Activated T-cell treated with anti-CD3 and anti-CD28 coated beads, Interleukin-2, amount 50 U/mL, for 4 hours (primary cell): ENCODE data around the gene RBM24. TPM values are rescaled to one million over a fixed set of nuclear protein-coding genes. Genes with fewer than 3 reads are reported as not detected.

Experiments used
- ATAC-seq, 2 donors: fragments of 200-7000 bp; cut with Tn5 transposase; one replicate each; pipeline ENCODE4 v1.10.0; 2021
- DNase-seq: peaks from one replicate; pipeline ENCODE4 v3.0.0-alpha.2; 2020
- H3K27me3 Mint-ChIP-seq: one replicate; pipeline ENCODE4 v1.8.0; 2021; ENCODE audit warnings: low read depth, mixed read lengths
- H3K36me3 Mint-ChIP-seq: one replicate; pipeline ENCODE4 v1.8.0; 2022; ENCODE audit warnings: mixed read lengths; ENCODE audit not compliant: insufficient read depth
- H3K4me1 Mint-ChIP-seq: one replicate; pipeline ENCODE4 v1.8.0; 2021; ENCODE audit warnings: low read depth, mixed read lengths
- H3K4me3 Mint-ChIP-seq: one replicate; pipeline ENCODE4 v1.8.0; 2021; ENCODE audit warnings: mild to moderate bottlenecking, moderate library complexity, mixed read lengths
- H3K9me3 Mint-ChIP-seq: one replicate; pipeline ENCODE4 v1.8.0; 2021; ENCODE audit warnings: mixed read lengths
- total RNA-seq, 3 donors: library from RNA; stranded (reverse); gene quantifications; one replicate each; pipeline ENCODE4 v1.2.1, GENCODE V29; 2021

RBM24 gene
- total RNA-seq, 3 donors from 2014 or later: not detected

DNA sequence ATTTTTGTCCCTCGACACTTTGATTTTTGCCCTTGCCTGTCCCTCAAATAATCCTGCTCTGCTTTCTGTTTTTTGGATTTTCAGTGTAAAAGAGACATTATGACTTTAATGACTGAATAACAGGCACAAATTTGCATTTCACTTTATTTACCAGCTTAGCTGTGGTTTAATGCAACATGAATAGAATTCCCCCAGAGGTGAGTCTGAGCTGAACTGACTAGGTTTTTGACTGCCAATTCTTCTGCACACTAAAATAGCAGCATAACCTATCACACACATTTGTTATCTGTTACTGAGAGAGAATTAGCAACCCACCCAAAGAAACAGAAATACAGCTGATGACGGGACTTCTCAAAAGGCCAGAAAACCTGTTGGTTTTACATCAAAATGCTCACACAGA lies 3.9 kb upstream of the RBM24 start:
- H3K4me3 Mint-ChIP-seq: no peak overlapping the region
- H3K27me3 Mint-ChIP-seq: peaks cover 57% of the 10 kb centered on the region
- H3K9me3 Mint-ChIP-seq: no peaks in the 10 kb centered on the region
- DNase-seq (no peak), ATAC-seq (no peak)
- H3K4me1 Mint-ChIP-seq: peaks cover 10% of the 10 kb centered on the region
- H3K36me3 Mint-ChIP-seq: no peaks in the 10 kb centered on the region

DNA sequence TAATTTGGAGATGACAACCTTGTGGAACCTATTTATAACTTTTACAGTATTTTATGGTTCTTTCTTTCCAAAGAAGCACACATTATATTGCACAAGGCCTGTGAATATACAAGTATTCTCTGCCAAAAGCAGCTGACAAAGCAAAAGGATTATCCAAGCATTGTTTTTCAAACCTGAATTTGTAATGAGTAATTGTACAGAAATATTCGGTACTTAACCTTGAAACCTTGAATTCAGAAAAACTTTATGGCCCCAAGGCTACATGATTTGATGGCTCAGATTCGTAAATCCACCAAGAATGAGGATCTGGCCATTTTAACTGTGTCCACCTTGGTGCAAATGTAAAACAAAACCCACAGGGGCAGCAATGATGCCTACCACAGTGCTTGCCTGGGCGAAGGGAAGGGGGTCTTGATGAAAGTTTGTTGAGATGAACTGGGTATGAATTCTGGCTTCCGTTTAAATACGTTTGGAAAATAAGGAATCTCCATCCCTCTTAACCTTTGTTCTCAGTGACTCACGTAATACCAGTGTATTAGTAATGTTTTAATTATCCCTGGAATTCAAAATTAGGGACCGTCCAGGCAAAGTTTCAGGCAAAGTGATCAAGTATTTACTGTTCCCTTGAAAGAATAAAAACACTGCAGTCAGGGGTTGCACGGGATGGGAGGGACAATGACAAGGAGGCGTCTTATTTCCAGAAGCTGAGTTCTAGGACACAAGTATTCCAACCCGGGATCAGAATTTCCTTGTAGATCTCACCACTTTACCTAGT lies 2.7 kb upstream of the RBM24 start:
- no peak overlapping the region for H3K4me3 Mint-ChIP-seq
- peaks cover 10% of the 10 kb centered on the region for H3K4me1 Mint-ChIP-seq
- peaks cover 65% of the 10 kb centered on the region for H3K27me3 Mint-ChIP-seq
- H3K9me3 Mint-ChIP-seq: no peaks in the 10 kb centered on the region
- H3K36me3 Mint-ChIP-seq: no peaks in the 10 kb centered on the region
- ATAC-seq: no peak
- no peak for DNase-seq

DNA sequence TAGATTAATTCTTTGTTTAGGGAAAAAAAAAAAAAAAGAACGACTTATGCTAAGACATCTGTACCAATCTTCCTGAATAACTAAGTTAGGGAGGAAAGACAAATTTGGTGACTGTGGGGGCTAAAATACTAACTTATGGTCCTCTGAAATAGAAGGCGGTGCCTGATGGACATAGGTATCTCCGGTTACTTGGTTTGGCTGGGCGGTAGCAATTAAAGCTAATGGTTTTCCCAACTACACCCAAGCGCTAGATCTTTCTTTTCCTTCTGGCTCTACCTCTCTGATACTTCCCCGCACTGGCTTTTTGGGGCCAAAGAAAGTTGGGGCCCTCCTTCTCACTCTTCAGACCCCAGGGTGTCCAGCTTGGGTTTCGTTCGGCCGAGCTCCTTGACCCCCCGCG lies 1.0 kb upstream of the RBM24 start:
- ATAC-seq: no peak

DNA sequence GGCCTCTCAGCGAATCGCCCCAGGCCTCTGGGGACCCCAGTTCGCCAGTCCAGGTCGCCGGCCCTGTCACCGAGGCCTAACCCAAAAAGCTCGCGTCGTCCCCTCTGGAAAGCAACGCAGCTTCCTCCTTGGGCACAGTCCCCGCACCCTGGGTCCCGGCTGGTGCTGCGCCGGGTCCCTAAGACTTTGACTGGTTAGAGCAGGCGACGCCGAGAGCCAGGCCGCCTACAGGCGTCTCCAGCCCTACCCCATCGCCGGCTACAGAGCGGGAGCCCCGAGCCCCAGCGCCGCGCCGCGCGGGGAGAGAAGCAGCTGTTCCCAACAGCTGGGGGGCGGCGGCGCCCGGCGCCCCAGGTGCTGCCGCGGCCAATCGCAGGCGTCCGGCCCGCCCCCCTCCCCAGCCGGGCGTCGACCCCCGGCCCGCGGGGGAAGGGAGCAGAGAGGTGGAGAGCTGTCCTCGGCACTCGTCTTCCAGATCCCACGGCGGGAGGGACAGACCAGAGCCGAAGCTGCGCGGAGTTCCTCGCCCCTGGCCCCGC lies 540 bp upstream of the RBM24 start:
- peaks cover 64% of the 10 kb centered on the region for H3K27me3 Mint-ChIP-seq
- DNase-seq: no peak
- peak overlapping the region; percentile 56 for H3K4me3 Mint-ChIP-seq

More for the DNA sequence above, 1.0 kb upstream of the RBM24 start:
- H3K4me1 Mint-ChIP-seq: peaks cover 10% of the 10 kb centered on the region
- H3K4me3 Mint-ChIP-seq: no peak overlapping the region
- H3K36me3 Mint-ChIP-seq: no peaks in the 10 kb centered on the region
- no peak for DNase-seq
- no peaks in the 10 kb centered on the region for H3K9me3 Mint-ChIP-seq
- peaks cover 63% of the 10 kb centered on the region for H3K27me3 Mint-ChIP-seq

DNA sequence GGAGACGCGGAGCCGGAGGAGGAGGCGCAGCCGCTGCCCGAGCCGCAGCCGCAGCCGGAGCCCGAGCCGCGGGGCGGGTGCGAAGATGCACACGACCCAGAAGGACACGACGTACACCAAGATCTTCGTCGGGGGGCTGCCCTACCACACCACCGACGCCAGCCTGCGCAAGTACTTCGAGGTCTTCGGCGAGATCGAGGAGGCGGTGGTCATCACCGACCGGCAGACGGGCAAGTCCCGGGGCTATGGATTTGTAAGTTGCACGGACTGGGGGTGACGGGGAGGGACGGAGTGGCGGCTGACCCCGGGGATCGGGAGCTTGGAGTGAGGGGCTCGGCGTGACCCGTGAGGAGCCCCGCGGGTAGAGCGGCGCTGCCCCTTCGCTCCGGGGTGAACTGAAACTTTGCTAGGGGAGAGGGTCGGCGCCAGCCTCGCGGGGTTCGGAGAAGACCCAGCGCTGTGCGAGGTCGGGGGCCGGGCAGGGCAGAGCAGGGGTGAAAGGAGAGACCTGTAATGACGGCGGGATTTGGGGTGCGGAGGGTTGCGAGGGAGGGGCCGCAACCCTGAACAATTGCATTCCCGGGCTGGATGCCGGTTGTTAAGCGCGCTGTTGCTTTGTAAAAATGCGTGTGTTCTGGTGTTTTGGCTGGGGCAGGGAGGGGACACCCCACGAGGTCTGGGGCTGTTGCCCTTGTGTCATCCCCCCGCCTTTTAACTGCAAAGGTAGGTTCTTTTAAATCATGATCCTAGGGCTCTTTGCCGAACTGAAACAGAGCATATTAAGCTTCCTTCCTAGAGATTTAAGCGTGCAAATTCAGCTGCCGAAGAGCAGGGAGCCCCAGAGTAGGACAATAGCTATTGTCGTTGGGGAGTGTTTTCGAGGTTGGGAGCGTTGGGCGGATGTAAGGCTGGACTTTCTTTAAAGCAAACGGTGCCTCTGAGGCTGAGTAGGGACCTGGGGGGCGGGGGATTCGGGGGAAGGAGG lies 628 bp downstream of the RBM24 start:
- peak overlapping the region; percentile 72 for H3K4me3 Mint-ChIP-seq
- H3K9me3 Mint-ChIP-seq: no peaks in the 10 kb centered on the region
- peaks cover 64% of the 10 kb centered on the region for H3K27me3 Mint-ChIP-seq
- no peak for DNase-seq
- H3K4me1 Mint-ChIP-seq: peaks cover 10% of the 10 kb centered on the region
- no peaks in the 10 kb centered on the region for H3K36me3 Mint-ChIP-seq
- peak; percentile 29 to 36 for ATAC-seq

More for the DNA sequence above, 540 bp upstream of the RBM24 start:
- Mint-ChIP-seq H3K4me1 (peaks cover 10% of the 10 kb centered on the region), H3K36me3 (no peaks in the 10 kb centered on the region), H3K9me3 (no peaks in the 10 kb centered on the region)
- peak; percentile 47 to 62 for ATAC-seq

DNA sequence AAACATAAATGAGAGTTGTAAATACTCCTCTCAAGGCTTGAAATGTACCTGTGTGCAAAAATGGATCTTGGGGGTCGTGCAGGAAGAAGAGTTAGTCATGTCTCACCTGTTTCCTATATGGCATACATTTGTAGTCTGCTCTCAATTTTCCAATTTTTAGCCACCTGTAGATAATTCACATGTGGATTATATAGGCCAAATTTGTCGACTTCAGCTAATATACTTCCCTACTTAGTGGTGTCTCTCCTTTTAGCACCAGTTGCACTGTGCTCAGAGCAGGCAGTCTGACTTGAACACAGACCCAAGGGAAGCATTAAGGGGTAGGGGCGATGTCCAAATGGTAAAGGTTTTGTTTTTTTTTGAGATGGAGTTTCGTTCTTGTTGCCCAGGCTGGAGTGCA lies 1.9 kb downstream of the RBM24 start:
- Mint-ChIP-seq H3K27me3 (peaks cover 56% of the 10 kb centered on the region), H3K9me3 (no peaks in the 10 kb centered on the region), H3K4me3 (no peak overlapping the region), H3K4me1 (peaks cover 10% of the 10 kb centered on the region), H3K36me3 (no peaks in the 10 kb centered on the region)
- DNase-seq (no peak), ATAC-seq (no peak)

DNA sequence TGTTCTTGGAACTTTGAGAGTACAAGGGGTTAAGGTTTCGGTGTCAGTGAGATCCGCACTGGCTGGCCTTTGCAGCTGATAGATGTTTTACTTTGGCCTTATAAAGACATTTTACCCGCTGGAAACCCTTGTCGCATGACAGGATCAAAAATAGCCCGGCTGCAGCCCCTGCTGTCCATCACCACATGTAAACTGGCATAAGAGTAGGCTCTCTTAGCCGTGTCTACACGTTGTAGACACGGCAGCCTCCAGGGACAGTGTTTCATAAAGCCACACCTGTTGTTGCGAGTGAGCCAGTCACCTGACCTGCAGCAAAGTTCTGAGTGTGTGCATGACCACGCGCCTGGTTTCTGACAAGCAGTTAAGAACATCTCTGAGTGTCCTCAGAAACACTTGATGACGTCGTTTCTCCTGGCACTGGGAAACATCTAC lies 8.5 kb downstream of the RBM24 start:
- Mint-ChIP-seq H3K9me3 (no peaks in the 10 kb centered on the region), H3K27me3 (peaks cover 17% of the 10 kb centered on the region), H3K4me1 (no peaks in the 10 kb centered on the region), H3K36me3 (no peaks in the 10 kb centered on the region), H3K4me3 (no peak overlapping the region)
- no peak for ATAC-seq
- DNase-seq: no peak

DNA sequence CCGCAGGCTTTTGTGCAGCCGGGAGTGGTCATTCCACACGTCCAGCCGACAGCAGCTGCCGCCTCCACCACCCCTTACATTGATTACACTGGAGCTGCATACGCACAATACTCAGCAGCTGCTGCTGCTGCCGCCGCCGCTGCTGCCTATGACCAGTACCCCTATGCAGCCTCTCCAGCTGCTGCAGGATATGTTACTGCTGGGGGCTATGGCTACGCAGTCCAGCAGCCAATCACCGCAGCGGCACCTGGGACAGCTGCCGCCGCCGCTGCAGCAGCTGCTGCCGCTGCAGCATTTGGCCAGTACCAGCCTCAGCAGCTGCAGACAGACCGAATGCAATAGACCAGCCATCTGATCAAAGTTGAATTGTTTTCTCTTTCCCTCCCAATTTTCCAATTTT lies 10.6 kb downstream of the RBM24 start:
- ATAC-seq (no peak), DNase-seq (no peak)
- H3K27me3 Mint-ChIP-seq: peaks cover 8% of the 10 kb centered on the region
- no peaks in the 10 kb centered on the region for H3K4me1 Mint-ChIP-seq
- H3K4me3 Mint-ChIP-seq: no peak overlapping the region
- no peaks in the 10 kb centered on the region for H3K36me3 Mint-ChIP-seq
- H3K9me3 Mint-ChIP-seq: no peaks in the 10 kb centered on the region

DNA sequence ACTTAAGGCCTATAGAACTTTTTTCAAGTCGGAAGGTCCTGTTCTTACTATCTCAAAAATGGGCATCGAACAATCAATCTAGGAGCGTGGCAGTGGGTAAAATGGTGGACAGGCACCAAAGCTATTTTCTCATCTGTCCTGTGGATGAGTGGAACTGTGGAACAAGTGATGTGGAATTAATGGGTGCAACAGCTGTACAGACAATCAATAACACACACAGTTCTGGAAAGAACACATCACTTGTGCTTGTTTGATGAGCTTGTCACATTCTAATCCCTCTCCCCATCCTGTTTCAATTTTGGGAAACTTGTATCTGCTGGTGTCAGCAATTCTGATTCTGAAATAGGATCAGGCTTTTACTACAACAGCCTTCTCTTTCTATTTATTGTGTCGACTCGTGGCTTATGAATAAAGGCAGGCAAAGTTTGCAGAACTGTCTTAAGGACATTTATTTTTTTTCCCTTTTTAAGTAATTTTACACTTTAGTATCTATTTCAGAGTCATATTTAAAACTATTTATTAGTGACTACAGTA lies 11.5 kb downstream of the RBM24 start:
- H3K4me3 Mint-ChIP-seq: no peak overlapping the region
- no peaks in the 10 kb centered on the region for H3K36me3 Mint-ChIP-seq
- H3K27me3 Mint-ChIP-seq: peaks cover 13% of the 10 kb centered on the region
- H3K9me3 Mint-ChIP-seq: no peaks in the 10 kb centered on the region
- DNase-seq (no peak), ATAC-seq (no peak)
- H3K4me1 Mint-ChIP-seq: no peaks in the 10 kb centered on the region

DNA sequence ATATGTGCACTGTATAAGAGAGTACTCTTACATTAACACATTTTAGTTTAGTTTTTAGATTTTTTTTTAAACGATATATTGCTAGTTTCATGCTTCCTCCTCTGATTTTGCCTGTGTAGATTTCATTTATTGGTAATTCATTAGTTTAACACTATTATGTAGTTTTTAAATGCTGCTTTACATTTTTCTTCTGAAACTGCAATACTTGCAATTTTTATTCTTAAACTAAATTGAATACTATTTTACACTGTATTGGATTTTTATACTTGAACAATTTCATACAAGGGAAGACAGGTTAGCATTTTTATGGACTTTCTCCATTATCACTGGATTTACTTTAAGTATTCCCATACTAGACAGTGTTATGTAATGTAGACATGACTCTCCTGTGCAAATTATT lies 12.2 kb downstream of the RBM24 start:
- Mint-ChIP-seq H3K9me3 (no peaks in the 10 kb centered on the region), H3K36me3 (no peaks in the 10 kb centered on the region), H3K27me3 (peaks cover 10% of the 10 kb centered on the region), H3K4me3 (no peak overlapping the region), H3K4me1 (no peaks in the 10 kb centered on the region)
- ATAC-seq (no peak), DNase-seq (no peak)

DNA sequence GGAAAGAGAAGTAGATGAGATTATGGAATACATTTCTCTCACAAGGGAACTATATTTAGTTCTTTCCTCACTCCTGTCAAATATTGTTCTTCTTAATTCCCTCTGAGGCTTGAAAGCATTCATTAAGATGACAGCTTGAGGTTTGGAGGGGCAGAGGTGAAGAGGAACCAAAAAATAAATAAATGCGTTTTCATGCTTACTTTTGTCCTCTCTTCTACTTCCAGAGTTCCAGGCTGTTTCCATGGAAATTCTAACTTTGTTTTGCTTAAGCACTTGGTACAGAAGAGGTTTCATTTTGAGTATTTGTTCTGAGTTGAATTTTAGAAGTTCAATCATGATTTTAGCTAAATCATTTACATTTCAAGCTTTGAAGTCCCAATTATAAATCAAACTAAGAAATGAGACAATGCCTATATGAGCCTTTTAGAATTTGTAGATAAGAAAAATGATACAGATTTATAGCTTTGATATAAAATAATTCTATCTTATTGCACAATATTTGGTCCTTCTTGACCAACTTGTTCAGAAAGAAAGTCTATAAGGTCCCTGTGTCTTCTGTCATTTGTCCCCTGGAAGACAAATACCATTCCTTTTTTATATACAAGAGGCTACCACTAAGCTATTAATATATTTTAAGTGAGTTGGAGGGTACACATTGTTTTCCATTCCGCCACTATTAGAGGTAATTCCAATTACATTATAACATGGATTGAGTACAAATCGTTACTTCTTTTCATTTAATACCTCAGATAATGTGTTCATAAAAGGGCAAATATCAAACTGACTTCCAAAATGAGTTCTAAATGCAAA lies 16.3 kb downstream of the RBM24 start:
- no peaks in the 10 kb centered on the region for H3K36me3 Mint-ChIP-seq
- H3K4me3 Mint-ChIP-seq: no peak overlapping the region
- H3K9me3 Mint-ChIP-seq: no peaks in the 10 kb centered on the region
- ATAC-seq (no peak), DNase-seq (no peak)
- no peaks in the 10 kb centered on the region for H3K4me1 Mint-ChIP-seq
- H3K27me3 Mint-ChIP-seq: peaks cover 12% of the 10 kb centered on the region

DNA sequence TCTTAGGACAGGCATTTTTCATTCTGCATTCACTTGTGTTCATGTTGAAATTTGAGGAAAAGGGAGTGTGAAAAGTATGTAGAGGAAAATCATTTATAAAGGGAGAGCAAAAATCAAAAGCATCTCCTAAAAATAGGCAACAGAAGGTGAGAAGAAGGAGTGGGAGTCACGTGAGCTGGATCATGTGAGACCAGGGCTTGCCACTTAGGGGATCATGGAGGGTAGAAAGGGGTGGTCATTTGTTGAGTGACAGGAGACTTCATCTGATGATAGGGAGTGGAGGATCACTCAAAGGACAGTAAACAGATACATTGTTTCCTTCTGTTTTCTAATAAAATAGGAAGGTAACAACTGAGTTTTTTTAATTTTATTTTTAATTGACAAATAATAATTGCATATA lies 17.1 kb downstream of the RBM24 start:
- ATAC-seq: no peak
- no peak overlapping the region for H3K4me3 Mint-ChIP-seq
- no peaks in the 10 kb centered on the region for H3K9me3 Mint-ChIP-seq
- DNase-seq: no peak
- peaks cover 14% of the 10 kb centered on the region for H3K27me3 Mint-ChIP-seq
- no peaks in the 10 kb centered on the region for H3K36me3 Mint-ChIP-seq
- H3K4me1 Mint-ChIP-seq: no peaks in the 10 kb centered on the region

DNA sequence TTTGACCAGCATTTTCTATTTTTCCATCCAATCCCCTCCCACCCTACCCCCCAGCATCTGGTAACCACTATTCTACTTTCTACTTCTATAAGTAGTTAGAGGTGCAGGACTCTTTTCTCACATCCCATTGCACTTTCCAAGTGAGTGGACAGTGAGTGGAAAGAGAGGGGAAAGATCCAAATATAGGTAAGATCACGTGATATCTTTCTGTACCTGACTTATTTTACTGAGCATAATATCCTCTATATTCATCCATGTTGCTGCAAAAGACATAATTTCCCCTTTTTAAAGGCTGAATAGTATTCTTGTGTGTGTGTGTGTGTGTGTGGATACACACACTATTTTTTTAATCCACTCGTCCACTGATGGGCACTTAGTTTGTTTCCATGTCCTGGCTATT lies 18.1 kb downstream of the RBM24 start:
- ATAC-seq: no peak
- Mint-ChIP-seq H3K4me1 (no peaks in the 10 kb centered on the region), H3K36me3 (no peaks in the 10 kb centered on the region), H3K9me3 (no peaks in the 10 kb centered on the region), H3K27me3 (peaks cover 16% of the 10 kb centered on the region), H3K4me3 (no peak overlapping the region)
- no peak for DNase-seq

DNA sequence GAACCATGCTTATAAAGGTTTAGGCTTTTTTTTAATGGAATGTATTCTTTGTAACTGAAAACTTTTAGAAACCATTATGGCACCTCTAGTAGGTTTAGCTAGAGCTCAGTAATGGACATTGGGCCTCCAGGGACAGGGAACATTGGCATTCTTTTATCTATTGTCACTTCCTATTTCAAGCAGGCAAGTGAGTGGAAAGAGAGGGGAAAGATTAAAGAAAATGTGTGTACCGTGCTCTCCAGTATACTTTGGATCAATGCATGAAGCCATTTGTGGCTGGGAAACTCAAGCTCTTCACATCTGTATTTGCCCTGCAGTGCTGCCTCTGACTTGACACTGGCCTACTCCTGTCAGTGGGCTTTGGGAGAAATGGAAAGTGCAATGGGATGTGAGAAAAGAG lies 18.6 kb downstream of the RBM24 start:
- DNase-seq: no peak
- H3K27me3 Mint-ChIP-seq: peaks cover 16% of the 10 kb centered on the region
- no peaks in the 10 kb centered on the region for H3K9me3 Mint-ChIP-seq
- no peaks in the 10 kb centered on the region for H3K4me1 Mint-ChIP-seq
- no peak for ATAC-seq
- H3K4me3 Mint-ChIP-seq: no peak overlapping the region
- H3K36me3 Mint-ChIP-seq: no peaks in the 10 kb centered on the region
